GM12872 (cell line): ENCODE data around the gene DLEC1.

Experiments
- TF ChIP-seq, protein P1 (sequence below): IDR thresholded peaks from 3 replicates; pipeline ENCODE4 v1.5.1; 2011; ENCODE audit warnings: low read depth, mild to moderate bottlenecking, low read length, moderate library complexity; ENCODE audit not compliant: insufficient read depth

Gene DLEC1

DNA sequence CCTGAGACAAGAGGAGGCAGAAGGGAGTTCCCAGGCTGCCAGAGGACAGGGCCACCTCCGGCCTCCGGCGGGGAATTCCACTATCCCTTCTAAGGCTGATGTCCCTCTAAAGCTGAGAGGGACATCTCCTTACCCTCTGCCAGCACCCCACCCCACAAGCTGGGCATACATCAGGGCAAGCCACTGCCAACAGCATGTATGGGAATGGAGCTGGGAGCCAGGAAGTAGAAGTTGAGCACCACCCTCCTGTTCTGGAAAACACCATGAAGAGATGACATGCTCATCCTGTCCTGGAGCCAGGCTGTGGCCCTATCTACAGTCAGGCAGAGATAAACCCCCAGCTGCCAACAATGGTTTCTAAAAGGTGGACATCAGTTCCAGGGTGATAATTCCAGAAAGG is 16.7 kb upstream of the DLEC1 start:
- TF ChIP-seq, protein P1, sequence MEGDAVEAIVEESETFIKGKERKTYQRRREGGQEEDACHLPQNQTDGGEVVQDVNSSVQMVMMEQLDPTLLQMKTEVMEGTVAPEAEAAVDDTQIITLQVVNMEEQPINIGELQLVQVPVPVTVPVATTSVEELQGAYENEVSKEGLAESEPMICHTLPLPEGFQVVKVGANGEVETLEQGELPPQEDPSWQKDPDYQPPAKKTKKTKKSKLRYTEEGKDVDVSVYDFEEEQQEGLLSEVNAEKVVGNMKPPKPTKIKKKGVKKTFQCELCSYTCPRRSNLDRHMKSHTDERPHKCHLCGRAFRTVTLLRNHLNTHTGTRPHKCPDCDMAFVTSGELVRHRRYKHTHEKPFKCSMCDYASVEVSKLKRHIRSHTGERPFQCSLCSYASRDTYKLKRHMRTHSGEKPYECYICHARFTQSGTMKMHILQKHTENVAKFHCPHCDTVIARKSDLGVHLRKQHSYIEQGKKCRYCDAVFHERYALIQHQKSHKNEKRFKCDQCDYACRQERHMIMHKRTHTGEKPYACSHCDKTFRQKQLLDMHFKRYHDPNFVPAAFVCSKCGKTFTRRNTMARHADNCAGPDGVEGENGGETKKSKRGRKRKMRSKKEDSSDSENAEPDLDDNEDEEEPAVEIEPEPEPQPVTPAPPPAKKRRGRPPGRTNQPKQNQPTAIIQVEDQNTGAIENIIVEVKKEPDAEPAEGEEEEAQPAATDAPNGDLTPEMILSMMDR, result no peak

DNA sequence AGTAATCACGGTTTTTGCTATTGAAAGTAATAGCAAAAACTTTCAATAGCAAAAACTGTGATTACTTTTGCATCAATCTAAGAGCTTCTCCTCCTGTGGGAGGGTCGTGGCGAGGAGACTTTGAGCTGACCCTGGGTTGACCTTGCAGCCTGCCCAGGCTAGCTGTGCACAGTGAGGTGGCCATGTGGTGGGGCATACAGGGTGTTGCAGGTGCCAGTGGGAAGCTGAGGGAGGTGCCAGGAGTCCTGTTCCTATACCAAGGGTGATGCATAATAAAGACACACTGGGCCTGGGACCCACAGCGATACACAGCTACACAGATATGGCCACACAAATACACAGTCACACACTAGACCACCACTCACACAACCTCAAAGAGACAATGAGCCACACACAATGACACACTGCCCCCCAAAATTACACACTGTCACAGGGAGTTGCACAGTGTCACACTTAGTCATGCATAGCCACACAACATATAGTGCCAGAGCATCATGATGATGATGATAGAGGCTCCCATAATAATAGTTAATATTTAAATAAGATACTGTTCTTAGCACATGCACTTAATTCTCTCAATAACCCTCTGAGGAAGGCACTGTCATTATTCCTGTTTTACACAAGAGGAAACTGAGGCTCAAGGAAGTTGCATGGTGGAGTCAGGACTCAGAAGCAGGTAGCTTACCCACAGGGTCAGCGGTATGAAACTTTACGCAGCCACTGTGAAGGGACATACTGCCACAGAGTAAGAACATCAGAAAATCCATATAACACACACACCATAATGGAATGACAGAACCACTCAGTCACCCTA is 15.9 kb upstream of the DLEC1 start:
- TF ChIP-seq, protein P1, result no peak

DNA sequence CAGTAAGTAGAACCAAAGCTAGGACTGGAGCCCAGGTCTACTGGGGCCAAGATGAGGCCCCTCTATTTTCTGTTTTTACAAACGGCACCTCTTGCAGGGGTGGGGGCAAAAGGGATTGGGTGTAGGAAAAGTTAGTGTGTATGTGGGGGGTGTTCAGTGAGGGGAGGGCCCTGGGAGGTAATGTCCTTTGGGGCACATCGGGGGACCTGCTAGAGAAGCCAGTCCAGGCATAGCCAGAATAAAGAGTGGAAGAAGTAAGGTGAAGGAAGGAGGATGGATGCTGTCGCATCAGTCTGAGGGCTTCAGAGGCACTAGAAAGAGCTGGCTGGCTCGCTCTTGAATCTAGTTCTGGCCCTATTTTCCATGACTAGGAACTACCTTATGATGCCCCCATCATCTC is 12.2 kb upstream of the DLEC1 start:
- TF ChIP-seq, protein P1, result no peak

DNA sequence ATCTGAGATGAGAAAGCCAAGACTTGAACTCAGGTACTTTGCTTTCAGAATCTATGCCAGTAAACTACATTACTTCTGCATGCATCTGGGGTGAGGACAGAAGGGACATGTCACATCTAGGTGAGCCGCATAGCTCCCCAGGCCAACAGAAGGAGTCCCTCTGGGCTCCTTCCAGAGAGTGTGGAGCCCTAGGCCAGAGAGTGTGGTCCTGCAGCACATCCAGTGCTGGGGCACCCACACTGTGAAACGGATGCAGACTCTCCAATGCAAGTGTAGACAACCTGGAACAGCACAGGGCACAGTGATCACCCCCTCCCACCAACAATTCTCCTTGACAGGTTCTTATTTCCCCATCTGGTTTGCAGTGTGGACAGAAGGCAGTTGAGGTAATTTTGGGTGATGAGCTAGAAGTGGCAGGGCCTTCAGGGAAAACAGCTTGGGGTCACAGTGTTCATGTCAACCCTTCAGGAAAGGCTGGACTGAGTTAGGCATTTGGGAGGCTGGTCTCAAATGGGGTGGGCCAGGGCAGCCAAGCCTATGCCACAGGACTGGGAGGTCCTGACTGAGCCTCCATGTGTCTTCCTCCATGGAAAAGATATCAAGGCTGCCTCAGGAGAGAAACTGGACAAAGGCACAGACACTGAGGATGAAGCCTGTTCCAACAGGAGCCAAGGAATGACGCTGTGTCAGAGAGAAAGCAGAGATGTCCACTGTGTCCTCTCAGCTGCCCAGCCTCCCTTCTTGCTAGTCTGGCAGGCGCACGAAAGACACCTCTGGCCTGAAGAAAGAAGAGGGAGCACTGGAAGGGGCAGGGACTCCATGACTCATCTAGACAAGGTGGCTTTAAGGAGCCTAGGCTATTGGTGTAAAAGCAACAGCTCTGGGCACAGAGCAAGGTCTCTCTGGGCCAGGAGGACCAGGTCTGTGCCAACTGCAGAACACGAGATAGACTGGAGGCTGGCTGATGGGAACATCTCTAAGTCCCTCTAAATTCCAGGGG is 11.2 kb upstream of the DLEC1 start:
- TF ChIP-seq, protein P1, result no peak

DNA sequence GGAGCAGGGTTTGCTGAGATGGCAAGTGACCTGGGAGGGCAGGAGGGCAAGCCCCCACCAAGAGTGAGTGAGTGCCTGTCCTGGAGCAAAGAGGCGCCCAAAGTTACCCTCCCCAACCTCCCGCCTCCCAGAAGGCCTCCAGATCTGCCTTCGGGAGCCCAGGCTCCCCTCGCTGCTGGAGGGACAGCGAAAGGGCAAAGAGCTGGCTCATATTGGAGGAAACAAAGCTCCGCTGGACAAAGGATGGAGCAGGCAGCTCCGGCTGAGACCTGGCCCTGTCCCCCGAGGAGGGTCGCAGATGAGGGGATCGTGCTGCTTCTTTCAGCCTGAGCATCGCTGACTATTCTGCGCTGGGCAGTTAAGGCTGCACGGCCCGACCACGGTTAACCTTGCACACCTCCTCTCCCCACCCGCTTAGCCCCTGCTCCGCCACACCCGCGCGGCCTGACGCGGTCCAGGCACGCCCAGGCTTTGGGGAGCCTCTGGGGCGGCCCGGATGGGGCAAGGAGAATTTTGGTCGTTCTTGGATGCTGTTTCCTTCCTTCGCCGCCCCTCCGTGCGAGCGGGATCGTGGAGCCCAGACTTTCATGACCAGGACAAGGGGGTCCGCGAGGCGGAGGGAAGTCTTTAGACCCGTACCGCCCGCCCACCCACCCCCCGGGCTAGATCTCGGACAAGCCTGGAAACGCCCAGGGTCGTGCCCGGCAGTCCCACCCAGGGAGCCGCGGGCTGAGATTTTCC is 10.2 kb upstream of the DLEC1 start:
- TF ChIP-seq, protein P1, result no peak

DNA sequence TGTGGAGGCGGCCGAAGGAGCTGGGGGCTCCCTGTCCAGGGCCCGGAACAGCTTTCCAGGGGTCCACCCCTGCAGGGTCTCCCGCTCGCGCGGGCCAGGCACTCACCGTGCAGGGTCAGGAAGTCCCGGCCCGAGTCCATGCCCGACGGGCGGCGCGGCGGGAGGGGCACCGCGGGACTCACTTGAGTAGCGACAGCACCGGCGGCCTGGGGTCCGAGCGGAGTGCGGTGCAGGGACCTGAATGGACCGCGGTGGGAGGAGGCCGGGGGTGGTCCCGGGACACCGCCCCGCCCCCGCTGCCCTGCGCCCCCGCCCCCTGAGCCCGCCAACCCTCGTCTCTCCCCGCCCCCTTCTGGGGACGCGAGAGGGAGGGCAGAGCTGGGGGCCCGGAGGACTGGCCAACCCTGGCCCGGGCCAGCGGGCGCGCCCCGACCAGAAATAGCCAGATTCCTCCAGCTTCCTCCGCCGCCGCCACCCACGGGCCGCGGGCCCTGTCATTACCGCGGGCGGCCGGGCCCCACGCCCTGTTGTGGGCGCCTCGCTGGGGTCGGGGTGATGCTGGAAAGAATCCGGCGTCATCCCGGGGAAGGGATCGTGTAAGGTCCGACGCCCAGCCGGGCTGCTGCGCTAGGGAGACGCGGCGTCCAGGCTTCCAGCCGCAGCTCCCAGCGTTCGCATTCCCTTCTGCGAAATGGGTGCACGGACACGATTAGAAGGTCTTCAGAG is 9.4 kb upstream of the DLEC1 start, which contains the start of gene PLCD1:
Gene PLCD1, minus strand, starts transcription at position 243 of the 726 bp plus-strand sequence. Its CDS starts 103 bp downstream, at position 140.
- TF ChIP-seq, protein P1, result no peak
